Measurements from ENCODE around the gene LRRC4B.
A peak's percentile ranks its signal among the peaks of the same experiment; 100 is the strongest.

The LRRC4B gene

GRCh38 chr19:50501568-50502475, 66.4 kb downstream of the LRRC4B start:
- DNase-seq, result no peak

GRCh38 chr19:50501186-50501567, 67.1 kb downstream of the LRRC4B start:
- DNase-seq, result peak; percentile 89

- peak; percentile 91 for DNase-seq
Observed at GRCh38 chr19:50500753-50501151, 67.5 kb downstream of the LRRC4B start.

GRCh38 chr19:50500060-50500752, 68.0 kb downstream of the LRRC4B start:
- no peak for DNase-seq

GRCh38 chr19:50498219-50499056, 69.8 kb downstream of the LRRC4B start:
- no peak for DNase-seq

- no peak for DNase-seq
Observed at GRCh38 chr19:50497022-50497405, 71.2 kb downstream of the LRRC4B start.

GRCh38 chr19:50496189-50497021, 71.8 kb downstream of the LRRC4B start:
- peak; percentile 98 for DNase-seq

GRCh38 chr19:50495020-50495531, 73.2 kb downstream of the LRRC4B start:
- no peak for DNase-seq

GRCh38 chr19:50494186-50495019, 73.8 kb downstream of the LRRC4B start:
- DNase-seq, result no peak

- DNase-seq, result no peak
Observed at GRCh38 chr19:50493171-50493570, 75.1 kb downstream of the LRRC4B start.

- no peak for DNase-seq
Observed at GRCh38 chr19:50492303-50493052, 75.8 kb downstream of the LRRC4B start.

GRCh38 chr19:50490991-50491472, 77.2 kb downstream of the LRRC4B start:
- no peak for DNase-seq

GRCh38 chr19:50490411-50490811, 77.8 kb downstream of the LRRC4B start:
- peak; percentile 51 for DNase-seq

GRCh38 chr19:50489461-50490011, 78.7 kb downstream of the LRRC4B start:
- DNase-seq, result peak; percentile 68

- DNase-seq, result no peak
Observed at GRCh38 chr19:50488389-50489194, 79.6 kb downstream of the LRRC4B start.

GRCh38 chr19:50486823-50487515, 81.3 kb downstream of the LRRC4B start:
- peak; percentile 88 for DNase-seq

GRCh38 chr19:50485284-50485955, 82.8 kb downstream of the LRRC4B start:
- DNase-seq, result no peak

- DNase-seq, result no peak
Observed at GRCh38 chr19:50482916-50483315, 85.3 kb downstream of the LRRC4B start.

Measured in islet precursor cell (in vitro differentiated cells).